Measurements from ENCODE around the gene TCEA2.
A peak's percentile ranks its signal among the peaks of the same experiment; 100 is the strongest.

The TCEA2 gene

DNA sequence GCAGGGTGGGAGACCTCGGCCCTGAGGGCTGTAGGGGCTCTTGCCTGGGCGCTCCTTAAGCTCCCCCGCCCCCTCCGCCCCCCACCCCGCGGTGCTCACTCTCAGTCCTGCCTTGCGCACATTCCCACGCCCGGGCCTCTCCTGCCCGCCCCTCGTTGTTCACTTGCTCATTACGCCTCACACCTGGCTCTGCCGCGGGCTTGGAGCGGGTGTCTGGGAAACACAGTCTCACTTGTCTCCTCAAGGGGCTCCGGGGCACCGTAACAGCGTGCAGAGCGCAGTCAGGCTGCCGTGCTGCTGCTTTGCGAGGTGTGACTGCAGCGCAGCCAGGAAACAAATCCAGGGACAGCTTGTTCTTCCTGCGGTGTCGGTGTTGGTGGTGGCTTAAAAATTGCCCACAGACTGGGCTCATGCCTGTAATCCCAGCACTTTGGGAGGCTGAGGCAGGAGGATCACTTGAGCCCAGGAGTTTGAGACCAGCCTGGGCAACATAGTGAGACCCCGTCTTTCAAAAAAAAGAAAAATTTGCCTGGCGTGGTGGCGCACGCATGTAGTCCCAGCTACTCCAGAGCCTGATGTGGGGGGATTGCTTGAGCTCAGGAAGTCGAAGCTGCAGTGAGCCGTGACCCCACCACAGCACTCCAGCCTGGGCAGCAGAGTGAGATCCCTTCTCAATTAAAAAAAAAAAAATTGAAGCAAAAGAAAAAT lies 39.8 kb downstream of the TCEA2 start:
- DNase-seq (ENCODE audit: extremely low spot score) = peak; percentile 48
- ChIA-PET CTCF (interaction anchor here (0.6 to 1.4 kb wide), 4 partner anchors 9 to 125 kb away, joined by 3 read pairs; partner anchors contain the start of gene LKAAEAR1), POLR2A (no interaction called here)
- TF ChIP-seq LEF1 (IDR thresholded peaks at IDR 0.05; ENCODE audit: borderline replicate concordance) (no peak), ZNF384 (IDR thresholded peaks at IDR 0.05) (0 out of 2 replicates have a peak, but pooled peaks have one; percentile 24), L3MBTL2 (conservative IDR thresholded peaks at IDR 0.05) (peak; percentile 36; the same call in 1 of the 2 replicates)

GRCh38 chr20:64103871-64104666 lies 41.1 kb downstream of the TCEA2 start:
- ChIA-PET POLR2A (no interaction called here), CTCF (no interaction called here)
- DNase-seq (ENCODE audit: extremely low spot score) = no peak
- TF ChIP-seq FOXM1 (IDR thresholded peaks at IDR 0.05; ENCODE audit: borderline replicate concordance) = no peak
- TF ChIP-seq FOXK2 (IDR thresholded peaks at IDR 0.05) = no peak
- no peak for TF ChIP-seq FOXA1 (IDR thresholded peaks at IDR 0.05)
- no peak for TF ChIP-seq NFRKB (IDR thresholded peaks at IDR 0.05)
- no peak for TF ChIP-seq ELF4 (IDR thresholded peaks at IDR 0.05)
- no peak for TF ChIP-seq LEF1 (IDR thresholded peaks at IDR 0.05; ENCODE audit: borderline replicate concordance)
- TF ChIP-seq BHLHE40 (IDR thresholded peaks at IDR 0.05; ENCODE audit: borderline replicate concordance) = no peak
- TF ChIP-seq L3MBTL2 (conservative IDR thresholded peaks at IDR 0.05) = no peak
- no peak for TF ChIP-seq SUZ12 (IDR thresholded peaks at IDR 0.05)
- TF ChIP-seq PKNOX1 (IDR thresholded peaks at IDR 0.05) = no peak
- no peak for TF ChIP-seq ZNF384 (IDR thresholded peaks at IDR 0.05)
- TF ChIP-seq TARDBP (IDR thresholded peaks at IDR 0.05) = no peak

DNA sequence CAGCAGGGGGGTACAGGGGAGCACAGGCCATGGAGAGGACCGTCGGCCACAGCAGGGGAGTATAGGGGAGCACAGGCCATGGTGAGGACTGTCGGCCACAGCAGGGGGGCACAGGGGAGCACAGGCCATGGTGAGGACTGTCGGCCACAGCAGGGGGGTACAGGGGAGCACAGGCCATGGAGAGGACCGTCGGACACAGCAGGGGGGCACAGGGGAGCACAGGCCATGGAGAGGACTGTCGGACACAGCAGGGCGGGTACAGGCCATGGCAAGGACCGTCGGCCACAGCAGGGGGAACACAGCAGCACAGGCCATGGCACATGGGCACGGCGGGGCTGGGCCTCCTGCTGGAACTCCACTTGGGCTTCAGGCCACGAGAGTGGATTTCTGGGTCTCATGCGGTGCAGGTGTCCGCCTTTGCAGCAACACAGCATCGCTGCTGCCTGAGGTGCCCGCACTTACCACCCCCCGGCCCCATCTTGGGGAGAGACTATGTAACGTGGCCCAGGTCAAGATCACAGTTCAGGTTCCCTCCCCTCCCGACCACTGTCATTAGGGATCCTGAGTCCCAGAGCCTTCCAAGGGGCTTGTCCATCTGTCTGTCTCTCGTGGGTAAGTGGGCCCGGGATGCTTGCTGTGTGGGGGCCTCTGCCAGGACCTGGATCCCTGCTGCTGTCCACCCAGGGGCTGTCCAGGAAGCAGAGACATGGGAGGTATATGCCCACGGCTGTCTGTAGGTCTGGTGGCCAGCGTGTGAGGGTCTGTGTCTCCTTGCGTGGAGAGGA lies 41.9 kb downstream of the TCEA2 start:
- no peak for DNase-seq (ENCODE audit: extremely low spot score)
- ChIA-PET POLR2A (no interaction called here), CTCF (no interaction called here)
- TF ChIP-seq BHLHE40 (IDR thresholded peaks at IDR 0.05; ENCODE audit: borderline replicate concordance) (no peak), SUZ12 (IDR thresholded peaks at IDR 0.05) (no peak), FOXK2 (IDR thresholded peaks at IDR 0.05) (no peak), ARNT (IDR thresholded peaks at IDR 0.05) (no peak), PKNOX1 (IDR thresholded peaks at IDR 0.05) (no peak), SP1 (IDR thresholded peaks at IDR 0.05) (no peak), LEF1 (IDR thresholded peaks at IDR 0.05; ENCODE audit: borderline replicate concordance) (no peak), NFRKB (IDR thresholded peaks at IDR 0.05) (no peak), TARDBP (IDR thresholded peaks at IDR 0.05) (no peak), ZNF384 (IDR thresholded peaks at IDR 0.05) (no peak), L3MBTL2 (conservative IDR thresholded peaks at IDR 0.05) (no peak)

- ChIA-PET POLR2A (interaction anchor here (0.8 kb wide), 1 partner anchor 43 kb away, joined by 3 read pairs; the partner anchor contains the start of gene TCEA2), CTCF (no interaction called here)
- TF ChIP-seq SP1 (IDR thresholded peaks at IDR 0.05) (no peak), NFRKB (IDR thresholded peaks at IDR 0.05) (no peak), ARNT (IDR thresholded peaks at IDR 0.05) (no peak), FOXK2 (IDR thresholded peaks at IDR 0.05) (no peak)
- no peak for DNase-seq (ENCODE audit: extremely low spot score)
Observed at GRCh38 chr20:64105846-64106434, 42.9 kb downstream of the TCEA2 start.

- no peak for DNase-seq (ENCODE audit: extremely low spot score)
- CTCF ChIA-PET = no interaction called here
- TF ChIP-seq CTBP1 (IDR thresholded peaks at IDR 0.05; ENCODE audit: borderline replicate concordance) (no peak), TARDBP (IDR thresholded peaks at IDR 0.05) (no peak), LEF1 (IDR thresholded peaks at IDR 0.05; ENCODE audit: borderline replicate concordance) (no peak), L3MBTL2 (conservative IDR thresholded peaks at IDR 0.05) (no peak), FOXM1 (IDR thresholded peaks at IDR 0.05; ENCODE audit: borderline replicate concordance) (no peak)
- POLR2A ChIA-PET = interaction anchor here (0.8 kb wide), 1 partner anchor 44 kb away, joined by 3 read pairs; the partner anchor contains the start of gene TCEA2
Observed at GRCh38 chr20:64106435-64106961, 43.5 kb downstream of the TCEA2 start.

- CTCF ChIA-PET = no interaction called here
Observed at GRCh38 chr20:64106981-64107735, 44.2 kb downstream of the TCEA2 start, which contains the start of gene NPBWR2. NPBWR2 (minus strand) TSS chr20:64107565; CDS start chr20:64106831, 734 bp downstream.

More at GRCh38 chr20:64106981-64107735, 44.2 kb downstream of the TCEA2 start, which contains the start of gene NPBWR2:
- POLR2A ChIA-PET = no interaction called here
- TF ChIP-seq L3MBTL2 (conservative IDR thresholded peaks at IDR 0.05) = no peak
- no peak for TF ChIP-seq ARNT (IDR thresholded peaks at IDR 0.05)
- no peak for TF ChIP-seq FOXM1 (IDR thresholded peaks at IDR 0.05; ENCODE audit: borderline replicate concordance)
- TF ChIP-seq FOXA1 (IDR thresholded peaks at IDR 0.05) = no peak
- no peak for TF ChIP-seq SP1 (IDR thresholded peaks at IDR 0.05)
- TF ChIP-seq SUZ12 (IDR thresholded peaks at IDR 0.05) = no peak
- no peak for TF ChIP-seq ELF4 (IDR thresholded peaks at IDR 0.05)
- no peak for TF ChIP-seq BHLHE40 (IDR thresholded peaks at IDR 0.05; ENCODE audit: borderline replicate concordance)
- no peak for DNase-seq (ENCODE audit: extremely low spot score)

Data from HEK293T (cell line).